ENCODE measurements around the gene GRN.
A peak's percentile ranks its signal among the peaks of the same experiment; 100 is the strongest.

The GRN gene

DNA sequence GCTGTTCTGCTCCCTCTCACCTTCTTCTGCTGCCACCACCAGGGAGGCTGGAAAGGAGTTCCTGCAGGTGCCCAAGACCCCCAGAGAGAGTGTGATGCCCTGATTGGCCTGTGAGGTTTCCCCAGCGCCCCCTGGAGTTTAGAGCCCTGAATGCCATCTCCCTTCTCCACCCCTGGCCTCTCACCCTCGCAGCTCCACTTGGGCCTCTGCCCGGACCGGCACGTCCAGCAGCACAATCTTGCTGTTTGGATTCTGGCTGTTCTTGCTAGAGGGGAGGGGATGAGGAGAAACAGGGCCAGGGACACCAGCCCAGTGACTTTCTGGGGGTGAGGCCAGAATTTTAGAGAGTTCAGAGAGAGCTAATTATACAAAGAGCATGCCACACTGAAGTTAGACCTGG is 31.0 kb downstream of the GRN start:
- H3K27me3 ChIP-seq: no peaks in the 10 kb centered on the region
- H3K9me3 ChIP-seq: no peaks in the 10 kb centered on the region
- H3K36me3 ChIP-seq: no peaks in the 10 kb centered on the region
- DNase-seq: peak; percentile 52
- H3K4me3 ChIP-seq (ENCODE audit: low read depth, low read length): no peak overlapping the region
- TF ChIP-seq, protein P1, sequence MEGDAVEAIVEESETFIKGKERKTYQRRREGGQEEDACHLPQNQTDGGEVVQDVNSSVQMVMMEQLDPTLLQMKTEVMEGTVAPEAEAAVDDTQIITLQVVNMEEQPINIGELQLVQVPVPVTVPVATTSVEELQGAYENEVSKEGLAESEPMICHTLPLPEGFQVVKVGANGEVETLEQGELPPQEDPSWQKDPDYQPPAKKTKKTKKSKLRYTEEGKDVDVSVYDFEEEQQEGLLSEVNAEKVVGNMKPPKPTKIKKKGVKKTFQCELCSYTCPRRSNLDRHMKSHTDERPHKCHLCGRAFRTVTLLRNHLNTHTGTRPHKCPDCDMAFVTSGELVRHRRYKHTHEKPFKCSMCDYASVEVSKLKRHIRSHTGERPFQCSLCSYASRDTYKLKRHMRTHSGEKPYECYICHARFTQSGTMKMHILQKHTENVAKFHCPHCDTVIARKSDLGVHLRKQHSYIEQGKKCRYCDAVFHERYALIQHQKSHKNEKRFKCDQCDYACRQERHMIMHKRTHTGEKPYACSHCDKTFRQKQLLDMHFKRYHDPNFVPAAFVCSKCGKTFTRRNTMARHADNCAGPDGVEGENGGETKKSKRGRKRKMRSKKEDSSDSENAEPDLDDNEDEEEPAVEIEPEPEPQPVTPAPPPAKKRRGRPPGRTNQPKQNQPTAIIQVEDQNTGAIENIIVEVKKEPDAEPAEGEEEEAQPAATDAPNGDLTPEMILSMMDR (IDR thresholded peaks at IDR 0.05; ENCODE audit: low read depth, low read length): peak; percentile 61
- no peaks in the 10 kb centered on the region for H3K4me1 ChIP-seq

DNA sequence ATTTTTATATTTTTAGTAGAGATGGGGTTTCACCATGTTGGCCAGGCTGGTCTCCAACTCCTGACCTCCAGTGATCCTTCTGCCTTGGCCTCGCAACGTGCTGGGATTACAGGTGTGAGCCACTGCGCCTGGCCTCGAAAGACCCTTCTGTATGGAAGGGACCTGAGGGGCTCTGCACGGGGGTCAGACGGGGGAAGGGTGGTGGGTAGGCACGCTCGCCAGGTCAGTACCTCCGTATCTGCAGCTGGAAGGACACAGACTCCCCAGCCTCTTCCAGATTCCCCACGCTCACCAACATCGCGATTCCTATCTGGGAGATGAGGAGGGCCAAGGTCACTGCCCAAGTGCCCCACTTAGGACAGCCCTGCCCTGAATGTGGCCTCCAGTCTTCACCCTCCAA is 31.7 kb downstream of the GRN start:
- no peaks in the 10 kb centered on the region for H3K4me1 ChIP-seq
- no peak for DNase-seq
- TF ChIP-seq, protein P1 (IDR thresholded peaks at IDR 0.05; ENCODE audit: low read depth, low read length): no peak
- no peak overlapping the region for H3K4me3 ChIP-seq (ENCODE audit: low read depth, low read length)
- H3K9me3 ChIP-seq: no peaks in the 10 kb centered on the region
- no peaks in the 10 kb centered on the region for H3K36me3 ChIP-seq
- no peaks in the 10 kb centered on the region for H3K27me3 ChIP-seq

DNA sequence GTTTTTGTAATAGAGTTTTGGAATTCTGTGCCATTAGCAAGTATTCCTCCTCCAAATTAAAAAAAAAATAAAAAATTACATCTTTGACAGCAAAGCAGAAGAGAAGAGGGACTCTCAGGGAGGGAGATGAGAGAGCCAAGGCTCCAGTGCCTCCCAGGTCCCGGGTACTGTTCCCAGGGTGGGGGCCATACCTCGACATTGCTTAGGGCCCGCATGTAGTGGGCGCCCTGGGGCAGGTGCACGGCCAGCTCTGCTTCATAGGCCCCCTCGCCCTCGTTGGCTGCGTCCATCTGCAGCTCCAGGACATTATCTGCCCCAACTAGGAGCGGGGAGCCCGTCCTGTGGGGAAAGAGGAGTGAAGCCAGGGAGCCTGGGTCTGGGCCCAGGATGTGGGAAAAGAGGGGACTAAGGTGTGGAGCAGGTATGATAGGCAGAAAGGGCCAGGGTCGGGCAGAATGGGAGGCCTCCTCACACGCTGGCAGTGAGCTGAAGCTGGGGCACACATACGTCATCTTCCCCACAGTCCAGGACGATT is 33.1 kb downstream of the GRN start:
- H3K36me3 ChIP-seq: no peaks in the 10 kb centered on the region
- H3K27me3 ChIP-seq: no peaks in the 10 kb centered on the region
- no peak overlapping the region for H3K4me3 ChIP-seq (ENCODE audit: low read depth, low read length)
- no peak for DNase-seq
- H3K4me1 ChIP-seq: no peaks in the 10 kb centered on the region
- H3K9me3 ChIP-seq: no peaks in the 10 kb centered on the region
- TF ChIP-seq, protein P1 (IDR thresholded peaks at IDR 0.05; ENCODE audit: low read depth, low read length): no peak

DNA sequence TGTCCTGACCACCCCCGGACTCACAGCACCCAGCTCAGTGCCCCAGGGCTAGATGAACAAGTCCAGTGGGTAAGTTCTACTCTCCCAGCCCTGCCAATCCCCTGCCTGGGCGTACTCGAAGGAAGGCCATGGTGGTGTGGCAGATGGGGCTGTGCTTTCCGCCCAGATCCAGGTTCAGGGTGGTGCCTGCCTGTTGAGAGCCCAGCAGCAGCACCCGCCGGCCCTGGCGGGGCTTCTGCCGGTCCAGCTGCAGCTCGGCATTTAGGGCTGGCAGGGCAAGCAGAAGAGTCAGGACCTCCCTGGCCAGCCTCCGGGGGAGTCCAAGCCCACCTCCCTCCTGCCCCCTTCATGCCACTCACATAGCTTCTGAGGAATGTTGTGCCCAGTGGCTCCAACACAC is 34.8 kb downstream of the GRN start:
- TF ChIP-seq, protein P1 (IDR thresholded peaks at IDR 0.05; ENCODE audit: low read depth, low read length): no peak
- Histone ChIP-seq H3K36me3 (no peaks in the 10 kb centered on the region), H3K9me3 (no peaks in the 10 kb centered on the region), H3K27me3 (no peaks in the 10 kb centered on the region), H3K4me1 (no peaks in the 10 kb centered on the region), H3K4me3 (ENCODE audit: low read depth, low read length) (no peak overlapping the region)
- DNase-seq: no peak

DNA sequence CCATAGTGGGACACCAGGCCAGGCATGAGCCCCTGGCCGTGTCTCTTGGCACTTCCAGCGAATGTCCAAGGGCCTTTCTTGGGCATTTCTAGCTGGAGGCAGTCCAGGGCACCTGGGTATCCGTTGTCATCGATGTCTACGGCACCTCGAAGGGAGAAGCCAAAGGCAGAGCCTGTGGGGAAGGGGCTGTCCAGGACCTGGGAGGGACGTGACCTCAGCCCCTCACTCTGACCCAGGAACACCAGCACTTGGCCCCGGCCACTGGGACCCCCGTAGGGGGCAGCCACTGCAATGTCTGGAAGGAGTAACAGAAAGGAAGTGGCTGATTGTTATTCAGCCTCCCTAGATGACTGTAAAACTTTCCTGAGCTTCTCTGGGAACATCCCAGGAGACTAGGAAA is 35.7 kb downstream of the GRN start:
- no peaks in the 10 kb centered on the region for H3K4me1 ChIP-seq
- no peak for DNase-seq
- H3K4me3 ChIP-seq (ENCODE audit: low read depth, low read length): no peak overlapping the region
- H3K27me3 ChIP-seq: no peaks in the 10 kb centered on the region
- TF ChIP-seq, protein P1 (IDR thresholded peaks at IDR 0.05; ENCODE audit: low read depth, low read length): no peak
- H3K9me3 ChIP-seq: no peaks in the 10 kb centered on the region
- no peaks in the 10 kb centered on the region for H3K36me3 ChIP-seq

DNA sequence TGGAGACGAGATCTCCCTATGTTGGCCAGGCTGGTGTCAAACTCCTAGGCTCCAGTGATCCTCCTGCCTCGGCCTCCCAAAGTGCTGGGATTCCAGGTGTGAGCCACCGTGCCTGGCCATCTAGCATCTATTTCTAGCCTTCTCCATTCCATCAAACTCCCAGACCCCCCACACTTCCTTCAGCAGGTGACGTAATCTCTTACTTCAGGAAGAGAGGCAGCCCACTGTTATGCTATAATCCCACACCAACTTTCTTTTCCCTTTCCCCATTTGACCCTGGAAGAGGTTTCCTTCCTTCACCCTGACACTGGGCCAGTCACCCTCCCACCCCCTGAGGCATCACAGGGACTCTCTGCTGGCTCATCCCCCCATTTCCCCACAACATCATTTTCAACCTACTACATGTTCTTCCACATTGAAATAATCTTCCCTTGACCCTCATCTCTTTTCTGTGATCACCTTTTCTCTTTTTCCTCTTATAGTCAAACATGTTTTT is 36.8 kb downstream of the GRN start:
- no peaks in the 10 kb centered on the region for H3K4me1 ChIP-seq
- no peak for DNase-seq
- H3K9me3 ChIP-seq: no peaks in the 10 kb centered on the region
- H3K36me3 ChIP-seq: no peaks in the 10 kb centered on the region
- H3K4me3 ChIP-seq (ENCODE audit: low read depth, low read length): no peak overlapping the region
- TF ChIP-seq, protein P1 (IDR thresholded peaks at IDR 0.05; ENCODE audit: low read depth, low read length): no peak
- H3K27me3 ChIP-seq: no peaks in the 10 kb centered on the region

Data from BE2C (cell line).